Measurements from ENCODE around the gene ZNF664.

DNA sequence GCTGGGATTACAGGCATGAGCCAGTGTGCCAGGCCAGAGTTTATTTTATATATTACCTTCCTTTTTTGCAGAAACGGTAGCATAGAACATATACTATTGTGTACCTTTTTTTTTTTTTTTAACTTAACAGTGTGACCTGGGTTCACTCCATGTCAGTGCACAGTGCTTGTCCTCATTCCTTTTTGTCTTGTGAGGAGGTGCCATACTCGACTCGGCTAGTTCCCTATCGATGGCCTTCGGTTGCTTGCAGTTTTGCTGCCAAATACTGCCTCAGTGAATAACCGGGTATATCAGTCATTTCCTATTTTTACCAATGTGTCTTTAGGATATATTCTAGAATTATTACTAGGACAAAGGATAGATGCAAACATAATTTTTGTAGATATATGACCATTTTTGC lies 36.8 kb downstream of the ZNF664 start:
- no peak for TF ChIP-seq CTCF (IDR thresholded peaks at IDR 0.05)
- TF ChIP-seq POLR2A (IDR thresholded peaks at IDR 0.05): no peak

Measured in thyroid gland (tissue), 4 donors.